ENCODE results near the gene GARIN5A. TPM values are rescaled to one million over a fixed set of nuclear protein-coding genes. Genes with fewer than 3 reads are reported as not detected.
A peak's percentile ranks its signal among the peaks of the same experiment; 100 is the strongest.
"Not testable (repeated sequence)": the region's sequence is repeated elsewhere in the genome, so short reads cannot be mapped to it uniquely, and the experiment has no call there.

GARIN5A gene
- total and polyA plus RNA-seq, 4 experiments from 2014 or later = 0.39 to 0.61 (median 0.44) TPM; not detected in 1

GRCh38 chr19:50439130-50439529 is 37.5 kb downstream of the GARIN5A start:
- H3K4me1 ChIP-seq (ENCODE audit: insufficient read depth, low read length); POLR2A ChIA-PET (ENCODE audit: partially characterized antibody); H3K36me3 ChIP-seq (ENCODE audit: insufficient read depth, low read length); H3K27ac ChIP-seq (ENCODE audit: low read depth, low read length); H3K9me3 Mint-ChIP-seq; H3K27me3 ChIP-seq (ENCODE audit: insufficient read depth, low read length); DNase-seq; CTCF ChIA-PET (ENCODE audit: partially characterized antibody); H3K4me3 ChIP-seq (ENCODE audit: low read length in 2 of 2); H3K27ac Mint-ChIP-seq; H3K4me3 Mint-ChIP-seq; H3K4me1 Mint-ChIP-seq; H3K9me3 ChIP-seq (ENCODE audit: control insufficient read depth in 1 of 2, low read length in 2 of 2); intact Hi-C loops (cut with micrococcal nuclease); H3K36me3 Mint-ChIP-seq: not testable (repeated sequence)
- peaks cover 6 to 22% of the 10 kb centered on the region in 2 donors for H3K27me3 Mint-ChIP-seq

- Mint-ChIP-seq H3K27me3 (peaks cover 8 to 18% of the 10 kb centered on the region in 2 donors), H3K4me1 (peaks cover 0 to 2% (median 0%) of the 10 kb centered on the region in 4 donors), H3K4me3 (no peak overlapping the region), H3K36me3 (no peaks in the 10 kb centered on the region), H3K27ac (no peak overlapping the region), H3K9me3 (peaks cover 0 to 2% (median 0%) of the 10 kb centered on the region in 8 donors)
- H3K36me3 ChIP-seq (ENCODE audit: insufficient read depth, low read length) = no peaks in the 10 kb centered on the region
- H3K4me1 ChIP-seq (ENCODE audit: insufficient read depth, low read length) = no peaks in the 10 kb centered on the region
- H3K27me3 ChIP-seq (ENCODE audit: insufficient read depth, low read length) = no peaks in the 10 kb centered on the region
- ChIA-PET POLR2A (ENCODE audit: partially characterized antibody) (no interaction called here), CTCF (ENCODE audit: partially characterized antibody) (no interaction called here)
- no peak overlapping the region for H3K27ac ChIP-seq (ENCODE audit: low read depth, low read length)
- H3K9me3 ChIP-seq (ENCODE audit: control insufficient read depth in 1 of 2, low read length in 2 of 2) = no peaks in the 10 kb centered on the region
- no peak overlapping the region for H3K4me3 ChIP-seq (ENCODE audit: low read length in 2 of 2)
- DNase-seq = no peak
- intact Hi-C loops (cut with micrococcal nuclease) = no loop called here
These were observed 38.7 kb downstream of the GARIN5A start for GRCh38 chr19:50437862-50438449.

- intact Hi-C loops (cut with micrococcal nuclease) = no loop called here
- Mint-ChIP-seq H3K9me3 (peaks cover 0 to 2% (median 0%) of the 10 kb centered on the region in 8 donors), H3K36me3 (no peaks in the 10 kb centered on the region), H3K4me1 (peaks cover 6 to 16% (median 9%) of the 10 kb centered on the region in 4 donors), H3K27ac (no peak overlapping the region), H3K4me3 (no peak overlapping the region), H3K27me3 (peaks cover 9 to 25% of the 10 kb centered on the region in 2 donors)
- Histone ChIP-seq H3K27me3 (ENCODE audit: insufficient read depth, low read length) (no peaks in the 10 kb centered on the region), H3K9me3 (ENCODE audit: control insufficient read depth in 1 of 2, low read length in 2 of 2) (no peaks in the 10 kb centered on the region), H3K27ac (ENCODE audit: low read depth, low read length) (no peak overlapping the region), H3K36me3 (ENCODE audit: insufficient read depth, low read length) (no peaks in the 10 kb centered on the region), H3K4me3 (ENCODE audit: low read length in 2 of 2) (no peak overlapping the region), H3K4me1 (ENCODE audit: insufficient read depth, low read length) (peaks cover 13% of the 10 kb centered on the region)
- DNase-seq = no peak
- CTCF ChIA-PET (ENCODE audit: partially characterized antibody) = no interaction called here
- POLR2A ChIA-PET (ENCODE audit: partially characterized antibody) = no interaction called here
These were observed 41.0 kb downstream of the GARIN5A start for GRCh38 chr19:50435627-50436026.

- intact Hi-C loops (cut with micrococcal nuclease) = no loop called here
- Histone ChIP-seq H3K27ac (ENCODE audit: low read depth, low read length) (no peak overlapping the region), H3K4me1 (ENCODE audit: insufficient read depth, low read length) (peaks cover 13% of the 10 kb centered on the region)
These were observed 41.4 kb downstream of the GARIN5A start for GRCh38 chr19:50435221-50435620.

GRCh38 chr19:50434525-50434924 is 42.1 kb downstream of the GARIN5A start:
- Histone ChIP-seq H3K27ac (ENCODE audit: low read depth, low read length) (no peak overlapping the region), H3K4me3 (ENCODE audit: low read length in 2 of 2) (no peak overlapping the region), H3K27me3 (ENCODE audit: insufficient read depth, low read length) (no peaks in the 10 kb centered on the region), H3K36me3 (ENCODE audit: insufficient read depth, low read length) (no peaks in the 10 kb centered on the region), H3K9me3 (ENCODE audit: control insufficient read depth in 1 of 2, low read length in 2 of 2) (no peaks in the 10 kb centered on the region), H3K4me1 (ENCODE audit: insufficient read depth, low read length) (peaks cover 13% of the 10 kb centered on the region)
- Mint-ChIP-seq H3K27me3 (peaks cover 5 to 20% of the 10 kb centered on the region in 2 donors), H3K36me3 (no peaks in the 10 kb centered on the region), H3K27ac (no peak overlapping the region), H3K4me3 (peak overlapping the region in 1 of 8 donors; percentile 33), H3K9me3 (no peaks in the 10 kb centered on the region), H3K4me1 (peaks cover 6 to 17% (median 9%) of the 10 kb centered on the region in 4 donors)
- intact Hi-C loops (cut with micrococcal nuclease) = no loop called here
- no peak for DNase-seq
- ChIA-PET CTCF (ENCODE audit: partially characterized antibody) (no interaction called here), POLR2A (ENCODE audit: partially characterized antibody) (no interaction called here)

More at GRCh38 chr19:50435221-50435620, 41.4 kb downstream of the GARIN5A start:
- Histone ChIP-seq H3K27me3 (ENCODE audit: insufficient read depth, low read length) (no peaks in the 10 kb centered on the region), H3K36me3 (ENCODE audit: insufficient read depth, low read length) (no peaks in the 10 kb centered on the region), H3K9me3 (ENCODE audit: control insufficient read depth in 1 of 2, low read length in 2 of 2) (no peaks in the 10 kb centered on the region), H3K4me3 (ENCODE audit: low read length in 2 of 2) (no peak overlapping the region)
- no peak for DNase-seq
- peaks cover 9 to 25% of the 10 kb centered on the region in 2 donors for H3K27me3 Mint-ChIP-seq
- ChIA-PET POLR2A (ENCODE audit: partially characterized antibody) (no interaction called here), CTCF (ENCODE audit: partially characterized antibody) (no interaction called here)
- no peaks in the 10 kb centered on the region for H3K9me3 Mint-ChIP-seq
- H3K4me1 Mint-ChIP-seq = peaks cover 6 to 17% (median 9%) of the 10 kb centered on the region in 4 donors
- H3K27ac Mint-ChIP-seq = no peak overlapping the region
- H3K36me3 Mint-ChIP-seq = no peaks in the 10 kb centered on the region
- no peak overlapping the region for H3K4me3 Mint-ChIP-seq

GRCh38 chr19:50433201-50434180 is 43.2 kb downstream of the GARIN5A start:
- H3K4me1 Mint-ChIP-seq = peaks cover 6 to 21% (median 12%) of the 10 kb centered on the region in 4 donors
- peak overlapping the region; percentile 34 to 81 (median 68) for H3K4me3 Mint-ChIP-seq
- Histone ChIP-seq H3K4me3 (ENCODE audit: low read length in 2 of 2) (no peak overlapping the region), H3K9me3 (ENCODE audit: control insufficient read depth in 1 of 2, low read length in 2 of 2) (no peaks in the 10 kb centered on the region), H3K36me3 (ENCODE audit: insufficient read depth, low read length) (no peaks in the 10 kb centered on the region), H3K27me3 (ENCODE audit: insufficient read depth, low read length) (no peaks in the 10 kb centered on the region), H3K27ac (ENCODE audit: low read depth, low read length) (no peak overlapping the region), H3K4me1 (ENCODE audit: insufficient read depth, low read length) (peaks cover 13% of the 10 kb centered on the region)
- CTCF ChIA-PET (ENCODE audit: partially characterized antibody) = interaction anchor here (1.1 kb wide), 1 partner anchor 76 kb away, joined by 3 read pairs; no protein-coding TSS in a partner anchor
- H3K36me3 Mint-ChIP-seq = no peaks in the 10 kb centered on the region
- H3K27ac Mint-ChIP-seq = peak overlapping the region in 4 of 7 donors; percentile 10 to 78 (median 56)
- intact Hi-C loops (cut with micrococcal nuclease) = no loop called here
- no peak for DNase-seq
- no peaks in the 10 kb centered on the region for H3K9me3 Mint-ChIP-seq
- peaks cover 7 to 22% of the 10 kb centered on the region in 2 donors for H3K27me3 Mint-ChIP-seq
- POLR2A ChIA-PET (ENCODE audit: partially characterized antibody) = no interaction called here

All from CD4-positive, alpha-beta memory T cell (primary cell).